ENCODE measurements around the gene PGAP1.

Gene PGAP1

DNA sequence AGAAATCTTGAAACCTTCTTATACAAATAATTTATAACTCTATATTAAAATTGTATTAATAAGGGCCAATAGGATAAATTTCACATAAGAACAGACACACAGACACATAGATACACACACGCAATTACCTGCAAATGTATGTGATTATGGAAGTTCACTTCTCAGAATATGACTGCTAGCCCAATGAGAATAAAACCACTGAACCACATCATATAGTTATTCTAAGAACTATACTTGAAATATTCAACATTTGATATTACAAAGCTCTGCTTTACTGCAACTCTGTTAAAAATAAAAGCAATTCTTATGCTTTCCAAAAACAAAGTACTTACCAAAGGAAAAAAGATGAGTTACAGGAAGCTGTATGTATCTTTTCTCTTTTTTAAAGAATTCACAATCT, 51.1 kb downstream of the PGAP1 start:
- Histone ChIP-seq H3K27me3 (ENCODE audit: control insufficient read depth in 1 of 2, insufficient read depth in 2 of 2, low read length in 2 of 2) (no peaks in the 10 kb centered on the region), H3K4me3 (ENCODE audit: low read depth in 1 of 2, low read length in 2 of 2) (no peak overlapping the region), H3K4me1 (ENCODE audit: insufficient read depth, low read length) (no peaks in the 10 kb centered on the region), H3K9ac (ENCODE audit: low read length) (no peak overlapping the region), H3K9me3 (ENCODE audit: low read length) (no peaks in the 10 kb centered on the region), H3K36me3 (ENCODE audit: insufficient read depth, low read length) (no peaks in the 10 kb centered on the region), H3K27ac (ENCODE audit: low read depth, low read length) (no peak overlapping the region)

GRCh38 chr2:196873511-196873910, 53.0 kb downstream of the PGAP1 start:
- Histone ChIP-seq H3K27me3 (ENCODE audit: control insufficient read depth in 1 of 2, insufficient read depth in 2 of 2, low read length in 2 of 2) (no peaks in the 10 kb centered on the region), H3K9me3 (ENCODE audit: low read length) (no peaks in the 10 kb centered on the region)

GRCh38 chr2:196854629-196855028, 71.9 kb downstream of the PGAP1 start:
- no peaks in the 10 kb centered on the region for H3K4me1 ChIP-seq (ENCODE audit: insufficient read depth, low read length)

More at GRCh38 chr2:196873511-196873910, 53.0 kb downstream of the PGAP1 start:
- no peaks in the 10 kb centered on the region for H3K4me1 ChIP-seq (ENCODE audit: insufficient read depth, low read length)
- no peak overlapping the region for H3K9ac ChIP-seq (ENCODE audit: low read length)
- H3K4me3 ChIP-seq (ENCODE audit: low read depth in 1 of 2, low read length in 2 of 2) = no peak overlapping the region
- no peak overlapping the region for H3K27ac ChIP-seq (ENCODE audit: low read depth, low read length)
- H3K36me3 ChIP-seq (ENCODE audit: insufficient read depth, low read length) = no peaks in the 10 kb centered on the region

DNA sequence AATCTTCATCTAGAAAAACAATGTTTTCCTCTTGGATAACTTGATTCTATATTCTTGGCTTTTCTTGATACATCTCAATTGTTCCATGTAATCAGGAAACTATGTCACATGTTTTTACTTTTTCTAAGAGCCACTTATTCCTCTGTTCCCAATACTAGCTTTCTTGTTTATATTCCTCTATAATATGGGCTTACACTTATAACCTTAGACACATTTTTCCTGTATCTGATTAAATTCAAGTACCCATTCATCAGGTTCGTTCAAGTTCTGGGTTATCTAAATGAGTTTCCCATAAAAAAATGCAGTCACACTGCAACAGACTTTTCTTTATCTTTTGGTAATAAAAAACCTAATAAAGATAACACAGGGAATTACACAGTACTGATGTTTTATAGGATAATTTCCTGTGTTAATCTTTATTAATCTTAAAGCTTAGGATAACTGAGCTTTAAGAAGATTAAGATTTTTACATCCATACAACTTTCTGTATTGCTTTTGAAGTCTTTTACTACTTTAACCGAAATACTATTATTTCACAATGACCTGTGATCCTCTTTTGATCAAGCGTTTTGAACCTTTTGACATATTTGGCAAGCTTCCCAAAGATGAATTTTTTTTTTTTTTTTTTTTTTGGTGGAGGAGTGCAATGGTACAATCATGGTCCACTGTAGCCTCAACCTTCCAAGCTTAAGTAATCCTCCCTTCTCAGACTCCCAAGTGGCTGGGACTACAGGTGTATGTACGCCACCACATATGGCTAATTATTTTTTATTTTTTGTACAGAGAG, 73.0 kb downstream of the PGAP1 start:
- H3K9ac ChIP-seq (ENCODE audit: low read length) = no peak overlapping the region
- H3K4me1 ChIP-seq (ENCODE audit: insufficient read depth, low read length) = no peaks in the 10 kb centered on the region
- no peak overlapping the region for H3K27ac ChIP-seq (ENCODE audit: low read depth, low read length)
- no peak overlapping the region for H3K4me3 ChIP-seq (ENCODE audit: low read depth in 1 of 2, low read length in 2 of 2)
- H3K9me3 ChIP-seq (ENCODE audit: low read length) = no peaks in the 10 kb centered on the region
- H3K27me3 ChIP-seq (ENCODE audit: control insufficient read depth in 1 of 2, insufficient read depth in 2 of 2, low read length in 2 of 2) = no peaks in the 10 kb centered on the region
- H3K36me3 ChIP-seq (ENCODE audit: insufficient read depth, low read length) = no peaks in the 10 kb centered on the region

More at GRCh38 chr2:196854629-196855028, 71.9 kb downstream of the PGAP1 start:
- Histone ChIP-seq H3K27me3 (ENCODE audit: control insufficient read depth in 1 of 2, insufficient read depth in 2 of 2, low read length in 2 of 2) (no peaks in the 10 kb centered on the region), H3K9ac (ENCODE audit: low read length) (no peak overlapping the region), H3K36me3 (ENCODE audit: insufficient read depth, low read length) (no peaks in the 10 kb centered on the region), H3K27ac (ENCODE audit: low read depth, low read length) (no peak overlapping the region), H3K4me3 (ENCODE audit: low read depth in 1 of 2, low read length in 2 of 2) (no peak overlapping the region), H3K9me3 (ENCODE audit: low read length) (no peaks in the 10 kb centered on the region)

DNA sequence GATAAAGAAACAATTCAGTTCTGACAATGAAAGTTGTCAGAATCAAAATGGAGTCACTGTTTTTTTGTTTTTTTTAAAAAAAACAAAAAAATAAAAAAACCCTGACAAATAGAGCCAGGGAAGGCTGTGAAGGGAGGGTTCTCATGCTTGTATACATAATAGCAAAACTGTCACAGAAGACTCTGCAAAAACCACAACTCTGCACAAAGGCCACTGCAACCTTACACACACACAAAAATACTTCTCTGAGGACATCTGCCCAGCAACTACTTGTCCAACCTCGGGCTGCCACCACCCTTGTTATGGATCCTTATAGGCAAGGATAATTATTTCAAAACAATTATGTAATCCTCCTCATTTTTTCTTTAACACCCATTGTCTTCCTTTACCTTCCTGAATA, 75.4 kb downstream of the PGAP1 start:
- no peaks in the 10 kb centered on the region for H3K27me3 ChIP-seq (ENCODE audit: control insufficient read depth in 1 of 2, insufficient read depth in 2 of 2, low read length in 2 of 2)
- H3K36me3 ChIP-seq (ENCODE audit: insufficient read depth, low read length) = no peaks in the 10 kb centered on the region
- no peak overlapping the region for H3K9ac ChIP-seq (ENCODE audit: low read length)
- H3K27ac ChIP-seq (ENCODE audit: low read depth, low read length) = no peak overlapping the region
- no peak overlapping the region for H3K4me3 ChIP-seq (ENCODE audit: low read depth in 1 of 2, low read length in 2 of 2)
- no peaks in the 10 kb centered on the region for H3K4me1 ChIP-seq (ENCODE audit: insufficient read depth, low read length)
- H3K9me3 ChIP-seq (ENCODE audit: low read length) = no peaks in the 10 kb centered on the region

DNA sequence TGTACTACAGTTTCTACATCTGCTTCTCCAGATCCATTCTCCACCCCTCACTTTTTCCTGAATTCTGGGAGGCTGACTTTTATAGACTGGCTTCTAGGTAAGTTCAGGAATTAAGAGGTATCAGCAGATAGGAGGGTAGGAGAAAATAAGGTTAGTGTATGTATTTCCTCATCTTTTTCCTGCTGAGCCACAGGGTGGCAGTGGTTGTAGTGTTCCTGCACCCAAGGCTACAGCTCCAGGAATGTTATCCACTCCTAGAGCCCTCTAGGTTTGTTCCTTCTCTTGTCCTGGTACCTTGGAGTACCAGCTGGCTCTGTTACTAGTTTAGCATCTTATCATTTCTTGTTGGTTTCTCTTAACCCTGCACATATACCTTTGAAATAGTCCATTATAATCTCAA, 76.6 kb downstream of the PGAP1 start:
- Histone ChIP-seq H3K36me3 (ENCODE audit: insufficient read depth, low read length) (no peaks in the 10 kb centered on the region), H3K27me3 (ENCODE audit: control insufficient read depth in 1 of 2, insufficient read depth in 2 of 2, low read length in 2 of 2) (no peaks in the 10 kb centered on the region), H3K27ac (ENCODE audit: low read depth, low read length) (no peak overlapping the region), H3K9me3 (ENCODE audit: low read length) (no peaks in the 10 kb centered on the region), H3K9ac (ENCODE audit: low read length) (no peak overlapping the region), H3K4me3 (ENCODE audit: low read depth in 1 of 2, low read length in 2 of 2) (no peak overlapping the region), H3K4me1 (ENCODE audit: insufficient read depth, low read length) (no peaks in the 10 kb centered on the region)

- H3K27me3 ChIP-seq (ENCODE audit: control insufficient read depth in 1 of 2, insufficient read depth in 2 of 2, low read length in 2 of 2) = no peaks in the 10 kb centered on the region
- no peak overlapping the region for H3K9ac ChIP-seq (ENCODE audit: low read length)
- no peak overlapping the region for H3K27ac ChIP-seq (ENCODE audit: low read depth, low read length)
- no peaks in the 10 kb centered on the region for H3K36me3 ChIP-seq (ENCODE audit: insufficient read depth, low read length)
- no peaks in the 10 kb centered on the region for H3K9me3 ChIP-seq (ENCODE audit: low read length)
- H3K4me1 ChIP-seq (ENCODE audit: insufficient read depth, low read length) = no peaks in the 10 kb centered on the region
- no peak overlapping the region for H3K4me3 ChIP-seq (ENCODE audit: low read depth in 1 of 2, low read length in 2 of 2)
Measured at GRCh38 chr2:196846295-196846694, 80.2 kb downstream of the PGAP1 start.

DNA sequence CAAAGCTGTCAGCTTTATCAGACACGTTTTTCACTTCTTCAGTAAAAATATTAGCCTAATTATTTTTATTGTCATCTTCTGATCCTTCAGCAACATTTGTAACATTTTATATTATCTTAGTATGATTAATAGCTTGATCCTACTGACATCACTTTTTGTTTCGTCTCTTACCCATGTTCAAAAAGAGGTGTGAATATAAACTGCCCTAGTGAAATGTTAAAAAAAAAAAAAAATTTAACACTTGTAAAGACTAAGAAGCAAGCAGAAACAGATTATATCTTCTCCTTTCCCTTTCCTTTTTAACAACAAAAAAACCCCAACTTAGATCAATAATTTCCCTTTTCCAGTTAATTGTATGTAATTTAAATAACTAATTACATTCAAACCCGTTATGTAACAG, 81.1 kb downstream of the PGAP1 start:
- no peaks in the 10 kb centered on the region for H3K27me3 ChIP-seq (ENCODE audit: control insufficient read depth in 1 of 2, insufficient read depth in 2 of 2, low read length in 2 of 2)
- no peak overlapping the region for H3K27ac ChIP-seq (ENCODE audit: low read depth, low read length)
- no peaks in the 10 kb centered on the region for H3K9me3 ChIP-seq (ENCODE audit: low read length)
- no peak overlapping the region for H3K4me3 ChIP-seq (ENCODE audit: low read depth in 1 of 2, low read length in 2 of 2)
- no peaks in the 10 kb centered on the region for H3K4me1 ChIP-seq (ENCODE audit: insufficient read depth, low read length)
- no peak overlapping the region for H3K9ac ChIP-seq (ENCODE audit: low read length)
- H3K36me3 ChIP-seq (ENCODE audit: insufficient read depth, low read length) = no peaks in the 10 kb centered on the region

GRCh38 chr2:196840171-196840570, 86.3 kb downstream of the PGAP1 start:
- Histone ChIP-seq H3K27me3 (ENCODE audit: control insufficient read depth in 1 of 2, insufficient read depth in 2 of 2, low read length in 2 of 2) (no peaks in the 10 kb centered on the region), H3K9ac (ENCODE audit: low read length) (no peak overlapping the region)

DNA sequence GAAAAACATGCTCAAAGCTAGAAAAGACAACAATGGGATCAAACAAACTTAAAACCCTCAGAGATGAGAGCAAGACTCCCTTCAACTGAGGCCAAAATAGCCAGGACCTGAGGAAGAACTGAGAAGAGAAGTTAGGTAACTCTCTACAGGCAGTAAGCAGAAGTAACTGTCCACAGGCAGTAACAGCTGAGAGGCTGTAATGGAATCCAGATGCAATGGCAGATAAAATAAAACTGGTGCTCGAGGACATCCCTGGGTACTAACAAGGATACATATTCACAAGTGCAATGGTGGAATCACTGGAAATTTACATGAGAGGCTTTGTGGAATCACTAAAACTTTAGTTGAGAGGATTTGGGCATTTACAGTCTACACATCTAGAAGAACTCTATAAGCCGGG, 86.9 kb downstream of the PGAP1 start:
- no peak overlapping the region for H3K27ac ChIP-seq (ENCODE audit: low read depth, low read length)
- H3K4me3 ChIP-seq (ENCODE audit: low read depth in 1 of 2, low read length in 2 of 2) = no peak overlapping the region
- H3K27me3 ChIP-seq (ENCODE audit: control insufficient read depth in 1 of 2, insufficient read depth in 2 of 2, low read length in 2 of 2) = no peaks in the 10 kb centered on the region
- H3K9me3 ChIP-seq (ENCODE audit: low read length) = no peaks in the 10 kb centered on the region
- no peak overlapping the region for H3K9ac ChIP-seq (ENCODE audit: low read length)
- H3K36me3 ChIP-seq (ENCODE audit: insufficient read depth, low read length) = peaks cover 11% of the 10 kb centered on the region
- no peaks in the 10 kb centered on the region for H3K4me1 ChIP-seq (ENCODE audit: insufficient read depth, low read length)

More at GRCh38 chr2:196840171-196840570, 86.3 kb downstream of the PGAP1 start:
- no peaks in the 10 kb centered on the region for H3K9me3 ChIP-seq (ENCODE audit: low read length)
- H3K27ac ChIP-seq (ENCODE audit: low read depth, low read length) = no peak overlapping the region
- no peaks in the 10 kb centered on the region for H3K4me1 ChIP-seq (ENCODE audit: insufficient read depth, low read length)
- H3K36me3 ChIP-seq (ENCODE audit: insufficient read depth, low read length) = peaks cover 11% of the 10 kb centered on the region
- H3K4me3 ChIP-seq (ENCODE audit: low read depth in 1 of 2, low read length in 2 of 2) = no peak overlapping the region

GRCh38 chr2:196836440-196836839, 90.1 kb downstream of the PGAP1 start:
- Histone ChIP-seq H3K9me3 (ENCODE audit: low read length) (no peaks in the 10 kb centered on the region), H3K27ac (ENCODE audit: low read depth, low read length) (no peak overlapping the region), H3K36me3 (ENCODE audit: insufficient read depth, low read length) (peaks cover 11% of the 10 kb centered on the region), H3K4me3 (ENCODE audit: low read depth in 1 of 2, low read length in 2 of 2) (no peak overlapping the region), H3K4me1 (ENCODE audit: insufficient read depth, low read length) (no peaks in the 10 kb centered on the region), H3K27me3 (ENCODE audit: control insufficient read depth in 1 of 2, insufficient read depth in 2 of 2, low read length in 2 of 2) (no peaks in the 10 kb centered on the region), H3K9ac (ENCODE audit: low read length) (no peak overlapping the region)

DNA sequence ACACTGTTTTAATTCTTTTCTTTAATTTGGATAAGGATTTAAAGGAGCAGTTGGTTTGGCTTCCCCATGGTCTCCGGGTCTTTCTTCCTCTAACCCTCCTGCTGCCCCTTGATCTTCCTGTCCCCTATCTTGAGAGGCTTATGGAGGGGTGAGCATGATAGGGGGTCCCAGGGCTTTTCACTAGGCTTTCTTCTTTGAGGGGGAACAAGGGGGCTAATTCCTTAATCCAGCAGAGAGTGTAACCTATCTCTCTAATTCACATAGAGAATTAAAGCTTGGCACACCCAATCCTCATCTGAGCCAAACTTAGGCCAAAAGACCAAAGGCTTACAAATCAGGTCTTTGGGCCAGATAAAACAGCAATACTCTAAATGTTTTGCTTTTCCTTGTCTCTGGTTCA, 95.8 kb downstream of the PGAP1 start:
- H3K27ac ChIP-seq (ENCODE audit: low read depth, low read length) = no peak overlapping the region
- no peaks in the 10 kb centered on the region for H3K36me3 ChIP-seq (ENCODE audit: insufficient read depth, low read length)
- H3K4me3 ChIP-seq (ENCODE audit: low read depth in 1 of 2, low read length in 2 of 2) = no peak overlapping the region
- no peak overlapping the region for H3K9ac ChIP-seq (ENCODE audit: low read length)
- no peaks in the 10 kb centered on the region for H3K9me3 ChIP-seq (ENCODE audit: low read length)
- H3K4me1 ChIP-seq (ENCODE audit: insufficient read depth, low read length) = no peaks in the 10 kb centered on the region
- H3K27me3 ChIP-seq (ENCODE audit: control insufficient read depth in 1 of 2, insufficient read depth in 2 of 2, low read length in 2 of 2) = no peaks in the 10 kb centered on the region

All from muscle layer of colon (tissue), 2 donors.